CD14-positive monocyte (primary cell): ENCODE results near the gene RBFOX2. TPM values are rescaled to one million over a fixed set of nuclear protein-coding genes. Genes with fewer than 3 reads are reported as not detected.

Experiments used
- DNase-seq, 3 donors: peaks; one replicate each; pipeline ENCODE4 v3.0.0-alpha.2; 2011 to 2022
- H2AFZ ChIP-seq: 2 replicates; pipeline ENCODE4 v1.6.0; 2012; ENCODE audit warnings: mild to moderate bottlenecking, low read depth, low read length, inconsistent platforms; ENCODE audit not compliant: insufficient read depth, poor library complexity, severe bottlenecking
- H3K27ac ChIP-seq, 2 donors: 1 replicate in 1 of 2; 2 replicates in 1 of 2; pipeline ENCODE4 v1.5.1; 2012 to 2013; ENCODE audit warnings: low read length in 2 of 2, control low read depth in 1 of 2, inconsistent platforms in 1 of 2, low read depth in 1 of 2, mild to moderate bottlenecking in 1 of 2
- H3K27me3 ChIP-seq, 2 donors: one replicate each; pipeline versions ENCODE4 v1.6.0 to v1.6.1; 2011 to 2013; ENCODE audit warnings: low read length in 2 of 2; ENCODE audit not compliant: control insufficient read depth in 2 of 2, insufficient read depth in 2 of 2
- H3K36me3 ChIP-seq, 2 donors: replicated peaks in 1 of 2; 1 replicate in 1 of 2; 2 replicates in 1 of 2; pipeline versions ENCODE4 v1.5.1 to v1.6.1; 2012 to 2013; ENCODE audit warnings: low read length in 2 of 2, control low read depth in 1 of 2, inconsistent platforms in 1 of 2, mild to moderate bottlenecking in 1 of 2; ENCODE audit not compliant: insufficient read depth in 2 of 2, control insufficient read depth in 1 of 2
- H3K4me1 ChIP-seq, 2 donors: 1 replicate in 1 of 2; 2 replicates in 1 of 2; pipeline versions ENCODE4 v1.5.1 to v1.6.1; 2012 to 2013; ENCODE audit warnings: low read length in 2 of 2, control low read depth in 1 of 2, inconsistent platforms in 1 of 2, mild to moderate bottlenecking in 1 of 2, moderate library complexity in 1 of 2; ENCODE audit not compliant: insufficient read depth in 2 of 2, control insufficient read depth in 1 of 2
- H3K4me2 ChIP-seq: replicated peaks from 2 replicates; pipeline ENCODE3; 2012; ENCODE audit warnings: low read length, moderate library complexity, mild to moderate bottlenecking; ENCODE audit not compliant: poor library complexity, severe bottlenecking; ENCODE audit errors: extremely low read depth
- H3K4me3 ChIP-seq, 3 experiments: fragments of 200-600 bp in 1 of 3; sonication (generic) in 1 of 3; replicated peaks in 1 of 3; 1 replicate in 2 of 3; 2 replicates in 1 of 3; pipeline ENCODE4 v1.5.1; 2011 to 2013; ENCODE audit warnings: low read length in 3 of 3, mild to moderate bottlenecking in 3 of 3, control low read depth in 2 of 3, low read depth in 2 of 3, inconsistent platforms in 1 of 3, moderate library complexity in 1 of 3
- H3K79me2 ChIP-seq: 2 replicates; pipeline ENCODE4 v1.6.0; 2012; ENCODE audit warnings: mild to moderate bottlenecking, control low read depth, inconsistent platforms, low read length, moderate library complexity; ENCODE audit not compliant: insufficient read depth
- H3K9ac ChIP-seq: 2 replicates; pipeline ENCODE4 v1.6.0; 2017; ENCODE audit warnings: low read length, mild to moderate bottlenecking; ENCODE audit not compliant: insufficient read depth, poor library complexity, severe bottlenecking
- H3K9me3 ChIP-seq, 2 donors: replicated peaks in 1 of 2; 1 replicate in 1 of 2; 2 replicates in 1 of 2; pipeline versions ENCODE4 v1.5.1 to v1.6.1; 2012 to 2013; ENCODE audit warnings: low read length in 2 of 2, control low read depth in 1 of 2; ENCODE audit not compliant: control insufficient read depth in 1 of 2, insufficient read depth in 1 of 2
- H4K20me1 ChIP-seq: 2 replicates; pipeline ENCODE4 v1.6.0; 2012; ENCODE audit warnings: mild to moderate bottlenecking, low read length, control low read depth, moderate library complexity; ENCODE audit not compliant: insufficient read depth
- H3K27ac Mint-ChIP-seq, 7 donors: one replicate each; pipeline ENCODE4 v1.8.0; 2020; ENCODE audit warnings: mild to moderate bottlenecking in 7 of 7, mixed read lengths in 7 of 7, moderate library complexity in 6 of 7, inconsistent platforms in 2 of 7
- H3K27me3 Mint-ChIP-seq, 3 donors: one replicate each; pipeline ENCODE4 v1.8.0; 2021 to 2022; ENCODE audit warnings: low read depth in 3 of 3, mild to moderate bottlenecking in 3 of 3, mixed read lengths in 3 of 3, moderate library complexity in 3 of 3, inconsistent platforms in 1 of 3
- H3K36me3 Mint-ChIP-seq, 2 donors: one replicate each; pipeline ENCODE4 v1.8.0; 2020; ENCODE audit warnings: mixed read lengths in 2 of 2, inconsistent platforms in 1 of 2, mild to moderate bottlenecking in 1 of 2
- H3K4me1 Mint-ChIP-seq: one replicate; pipeline ENCODE4 v1.8.0; 2020; ENCODE audit warnings: mild to moderate bottlenecking, mixed read lengths
- H3K4me3 Mint-ChIP-seq, 2 donors: one replicate each; pipeline ENCODE4 v1.8.0; 2020; ENCODE audit warnings: mild to moderate bottlenecking in 2 of 2, mixed read lengths in 2 of 2, moderate library complexity in 1 of 2
- H3K9me3 Mint-ChIP-seq, 7 donors: one replicate each; pipeline ENCODE4 v1.8.0; 2020 to 2022; ENCODE audit warnings: mixed read lengths in 7 of 7, mild to moderate bottlenecking in 6 of 7, moderate library complexity in 6 of 7, inconsistent platforms in 2 of 7
- CTCF ChIP-seq: fragments of 200-600 bp; IDR thresholded peaks from one replicate; pipeline ENCODE4 v1.8.0; 2022; ENCODE audit warnings: antibody characterized with exemption, mild to moderate bottlenecking
- WGBS: methylation state at CpG from one replicate; pipeline ENCODE4 v1.1.5; 2013; ENCODE audit warnings: missing lambda C conversion rate; ENCODE audit not compliant: insufficient coverage; 5-methylcytosine and 5-hydroxymethylcytosine counted together
- intact Hi-C, 2 donors: fragments of 100-400 bp; cut with micrococcal nuclease; formaldehyde crosslinking; loops; one replicate each; pipeline versions ENCODE4 v1.15.0 to v1.15.1; 2023
- polyA plus RNA-seq, 3 donors: library from polyadenylated mRNA; depleted of rRNA in 1 of 3; unstranded in 2 of 3; stranded (reverse) in 1 of 3; fragments of 300-500 nt in 2 of 3; fragments of >200 nt in 1 of 3; fragmentation: Illumina TruSeq in 2 of 3; gene quantifications; 1 replicate in 2 of 3; 2 replicates in 1 of 3; pipeline ENCODE4 v1.2.3, GENCODE V29; 2012 to 2021

RBFOX2 gene
- polyA plus RNA-seq, 3 donors: not detected

- Histone ChIP-seq H3K36me3 (no peaks in the 10 kb centered on the region), H3K4me1 (peaks cover 0 to 1% of the 10 kb centered on the region in 2 donors), H3K4me2 (no peak overlapping the region), H3K9me3 (no peaks in the 10 kb centered on the region), H3K27ac (no peak overlapping the region), H3K4me3 (no peak overlapping the region), H3K79me2 (no peaks in the 10 kb centered on the region), H3K9ac (no peak overlapping the region), H4K20me1 (no peaks in the 10 kb centered on the region), H3K27me3 (no peaks in the 10 kb centered on the region), H2AFZ (no peak overlapping the region)
- H3K27me3 Mint-ChIP-seq: peaks cover 0 to 2% (median under 1%) of the 10 kb centered on the region in 3 donors
- intact Hi-C loops: no loop called here
- no CpG with 5 or more reads among the region's 2 CpGs for WGBS
- H3K4me1 Mint-ChIP-seq: peaks cover 8% of the 10 kb centered on the region
- DNase-seq: no peak
- no peak overlapping the region for H3K4me3 Mint-ChIP-seq
- no peak overlapping the region for H3K27ac Mint-ChIP-seq
- no peaks in the 10 kb centered on the region for H3K36me3 Mint-ChIP-seq
- no peaks in the 10 kb centered on the region for H3K9me3 Mint-ChIP-seq
- TF ChIP-seq CTCF: no peak
These were observed 198.3 kb downstream of the RBFOX2 start for GRCh38 chr22:35830305-35830704.

- Histone ChIP-seq H4K20me1 (no peaks in the 10 kb centered on the region), H3K27ac (no peak overlapping the region), H2AFZ (no peak overlapping the region), H3K4me3 (no peak overlapping the region), H3K27me3 (no peaks in the 10 kb centered on the region), H3K4me1 (no peaks in the 10 kb centered on the region), H3K4me2 (no peak overlapping the region), H3K36me3 (no peaks in the 10 kb centered on the region), H3K9me3 (no peaks in the 10 kb centered on the region), H3K9ac (no peak overlapping the region), H3K79me2 (no peaks in the 10 kb centered on the region)
- Mint-ChIP-seq H3K36me3 (no peaks in the 10 kb centered on the region), H3K27ac (no peak overlapping the region), H3K4me1 (no peaks in the 10 kb centered on the region), H3K9me3 (peaks cover 0 to 2% (median 0%) of the 10 kb centered on the region in 7 donors), H3K4me3 (no peak overlapping the region), H3K27me3 (peaks cover 0 to 2% (median 0%) of the 10 kb centered on the region in 3 donors)
- intact Hi-C loops: no loop called here
- TF ChIP-seq CTCF: no peak
- DNase-seq: no peak
- no CpG with 5 or more reads among the region's 2 CpGs for WGBS
These were observed 204.4 kb downstream of the RBFOX2 start for GRCh38 chr22:35824256-35824655.
